ENCODE results near the gene PGLYRP3. TPM values are rescaled to one million over a fixed set of nuclear protein-coding genes. Genes with fewer than 3 reads are reported as not detected.

Gene PGLYRP3
- total and polyA plus RNA-seq, 9 of the 15 experiments (the other 6 are each of a cell fraction or from before 2014, with no cell fraction given): not detected

DNA sequence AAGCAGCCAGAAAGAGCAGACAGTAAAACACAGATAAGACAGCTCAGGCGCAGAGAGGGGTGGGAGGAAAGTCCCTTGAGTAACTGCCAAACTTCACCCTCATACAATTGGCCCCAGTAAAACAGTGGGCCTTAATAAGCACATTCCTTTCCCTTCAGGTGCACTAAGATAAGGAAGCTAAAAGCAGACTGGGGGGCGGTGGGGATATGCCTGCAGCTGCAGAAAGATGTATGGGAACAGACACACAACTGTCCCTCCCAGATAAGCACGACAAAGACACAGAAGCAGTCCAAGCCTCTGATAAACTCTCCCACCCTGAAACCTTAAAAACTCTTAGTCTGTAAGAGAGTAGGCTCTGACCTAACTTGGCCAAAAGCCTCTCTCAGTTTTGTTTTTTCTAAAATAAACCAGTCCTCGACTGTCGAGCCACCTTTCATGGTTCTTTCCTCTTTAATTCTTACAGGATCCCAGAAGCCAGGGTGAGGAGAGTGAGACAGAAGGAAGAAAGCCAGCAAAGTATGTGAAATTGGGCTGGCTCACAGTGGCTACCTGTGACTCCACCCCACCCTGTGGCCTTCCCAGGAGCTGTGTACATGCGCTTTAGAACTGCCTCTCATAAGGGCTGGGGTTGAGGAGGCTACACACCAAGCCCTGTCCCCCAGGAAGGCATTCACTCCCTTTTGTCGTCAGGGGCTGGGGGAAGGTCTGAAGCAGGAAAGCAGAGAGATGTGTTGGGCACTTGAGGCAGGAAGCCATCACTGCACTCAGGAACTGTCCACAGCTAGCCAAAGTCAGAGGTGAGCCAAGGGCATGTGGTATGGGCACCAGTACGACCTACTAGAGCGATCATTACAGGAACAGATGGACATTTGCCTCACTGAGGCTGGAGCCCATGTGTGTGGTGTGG, 31.3 kb upstream of the PGLYRP3 start (continued):
- TF ChIP-seq MAZ (CRISPR knock-in tag; conservative IDR thresholded peaks at IDR 0.05 in 1 of 2, IDR thresholded peaks at IDR 0.05 in 1 of 2) (peak; percentile 84 to 93), ZC3H11A (IDR thresholded peaks at IDR 0.05; ENCODE audit: low read depth, low read length) (no peak), SMC3 (conservative IDR thresholded peaks at IDR 0.05; ENCODE audit: insufficient read depth, low read depth, low read length) (no peak), ETV5 (CRISPR knock-in tag; IDR thresholded peaks at IDR 0.05; ENCODE audit: low read depth) (peak; percentile 85), MED1 (CRISPR knock-in tag; IDR thresholded peaks at IDR 0.05; ENCODE audit: borderline replicate concordance) (no peak), GATAD2A (IDR thresholded peaks at IDR 0.05) (no peak), KLF1 (tag; IDR thresholded peaks at IDR 0.05) (no peak), PTTG1 (tag; IDR thresholded peaks at IDR 0.05; ENCODE audit: low read depth) (peak; percentile 64; the same call in 1 of the 2 replicates), JUN (IDR thresholded peaks at IDR 0.05; ENCODE audit: borderline replicate concordance, low read depth, low read length) (peak; percentile 54; the same call in 1 of the 2 replicates), JUN (CRISPR knock-in tag; IDR thresholded peaks at IDR 0.05; ENCODE audit: borderline replicate concordance) (no peak), NFATC3 (IDR thresholded peaks at IDR 0.05) (peak; percentile 94; the same call in 1 of the 2 replicates), ETV6 (IDR thresholded peaks at IDR 0.05; ENCODE audit: borderline replicate concordance in 1 of 2, low read depth in 2 of 2, low read length in 1 of 2) (peak in 1 of 2 experiments; percentile 80; a peak in 2 of 4 replicates), ETV6 (CRISPR knock-in tag; IDR thresholded peaks at IDR 0.05; ENCODE audit: borderline replicate concordance) (no peak), KDM5B (IDR thresholded peaks at IDR 0.05; ENCODE audit: insufficient replicate concordance, low read depth, low read length) (no peak), ZNF347 (CRISPR knock-in tag; IDR thresholded peaks at IDR 0.05; ENCODE audit: low read depth) (no peak), ZNF431 (CRISPR knock-in tag; IDR thresholded peaks at IDR 0.05) (no peak), PHB2 (IDR thresholded peaks at IDR 0.05; ENCODE audit: low read depth) (peak; percentile 99), LEF1 (IDR thresholded peaks at IDR 0.05) (peak; percentile 99)
- TF ChIP-seq, protein P1, sequence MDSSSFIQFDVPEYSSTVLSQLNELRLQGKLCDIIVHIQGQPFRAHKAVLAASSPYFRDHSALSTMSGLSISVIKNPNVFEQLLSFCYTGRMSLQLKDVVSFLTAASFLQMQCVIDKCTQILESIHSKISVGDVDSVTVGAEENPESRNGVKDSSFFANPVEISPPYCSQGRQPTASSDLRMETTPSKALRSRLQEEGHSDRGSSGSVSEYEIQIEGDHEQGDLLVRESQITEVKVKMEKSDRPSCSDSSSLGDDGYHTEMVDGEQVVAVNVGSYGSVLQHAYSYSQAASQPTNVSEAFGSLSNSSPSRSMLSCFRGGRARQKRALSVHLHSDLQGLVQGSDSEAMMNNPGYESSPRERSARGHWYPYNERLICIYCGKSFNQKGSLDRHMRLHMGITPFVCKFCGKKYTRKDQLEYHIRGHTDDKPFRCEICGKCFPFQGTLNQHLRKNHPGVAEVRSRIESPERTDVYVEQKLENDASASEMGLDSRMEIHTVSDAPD (CRISPR knock-in tag; IDR thresholded peaks at IDR 0.05): no peak
- TF ChIP-seq, protein P2, sequence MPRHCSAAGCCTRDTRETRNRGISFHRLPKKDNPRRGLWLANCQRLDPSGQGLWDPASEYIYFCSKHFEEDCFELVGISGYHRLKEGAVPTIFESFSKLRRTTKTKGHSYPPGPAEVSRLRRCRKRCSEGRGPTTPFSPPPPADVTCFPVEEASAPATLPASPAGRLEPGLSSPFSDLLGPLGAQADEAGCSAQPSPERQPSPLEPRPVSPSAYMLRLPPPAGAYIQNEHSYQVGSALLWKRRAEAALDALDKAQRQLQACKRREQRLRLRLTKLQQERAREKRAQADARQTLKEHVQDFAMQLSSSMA (CRISPR knock-in tag; IDR thresholded peaks at IDR 0.05): no peak
- TF ChIP-seq, protein P3, sequence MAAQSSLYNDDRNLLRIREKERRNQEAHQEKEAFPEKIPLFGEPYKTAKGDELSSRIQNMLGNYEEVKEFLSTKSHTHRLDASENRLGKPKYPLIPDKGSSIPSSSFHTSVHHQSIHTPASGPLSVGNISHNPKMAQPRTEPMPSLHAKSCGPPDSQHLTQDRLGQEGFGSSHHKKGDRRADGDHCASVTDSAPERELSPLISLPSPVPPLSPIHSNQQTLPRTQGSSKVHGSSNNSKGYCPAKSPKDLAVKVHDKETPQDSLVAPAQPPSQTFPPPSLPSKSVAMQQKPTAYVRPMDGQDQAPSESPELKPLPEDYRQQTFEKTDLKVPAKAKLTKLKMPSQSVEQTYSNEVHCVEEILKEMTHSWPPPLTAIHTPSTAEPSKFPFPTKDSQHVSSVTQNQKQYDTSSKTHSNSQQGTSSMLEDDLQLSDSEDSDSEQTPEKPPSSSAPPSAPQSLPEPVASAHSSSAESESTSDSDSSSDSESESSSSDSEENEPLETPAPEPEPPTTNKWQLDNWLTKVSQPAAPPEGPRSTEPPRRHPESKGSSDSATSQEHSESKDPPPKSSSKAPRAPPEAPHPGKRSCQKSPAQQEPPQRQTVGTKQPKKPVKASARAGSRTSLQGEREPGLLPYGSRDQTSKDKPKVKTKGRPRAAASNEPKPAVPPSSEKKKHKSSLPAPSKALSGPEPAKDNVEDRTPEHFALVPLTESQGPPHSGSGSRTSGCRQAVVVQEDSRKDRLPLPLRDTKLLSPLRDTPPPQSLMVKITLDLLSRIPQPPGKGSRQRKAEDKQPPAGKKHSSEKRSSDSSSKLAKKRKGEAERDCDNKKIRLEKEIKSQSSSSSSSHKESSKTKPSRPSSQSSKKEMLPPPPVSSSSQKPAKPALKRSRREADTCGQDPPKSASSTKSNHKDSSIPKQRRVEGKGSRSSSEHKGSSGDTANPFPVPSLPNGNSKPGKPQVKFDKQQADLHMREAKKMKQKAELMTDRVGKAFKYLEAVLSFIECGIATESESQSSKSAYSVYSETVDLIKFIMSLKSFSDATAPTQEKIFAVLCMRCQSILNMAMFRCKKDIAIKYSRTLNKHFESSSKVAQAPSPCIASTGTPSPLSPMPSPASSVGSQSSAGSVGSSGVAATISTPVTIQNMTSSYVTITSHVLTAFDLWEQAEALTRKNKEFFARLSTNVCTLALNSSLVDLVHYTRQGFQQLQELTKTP (IDR thresholded peaks at IDR 0.05; ENCODE audit: low read depth in 1 of 2, partially characterized antibody in 2 of 2): peak in 1 of 2 experiments; percentile 97

All from K562 (cell line).